SK-N-SH (cell line): ENCODE data around the gene ZBTB7B. TPM values are rescaled to one million over a fixed set of nuclear protein-coding genes. Genes with fewer than 3 reads are reported as not detected.

Experiments used
- CTCF ChIA-PET: fragments of 300-600, 350-600 bp; formaldehyde crosslinking; extraction: SDS; loops from one replicate; lab custom pipeline; 2021; lab: Yijun Ruan, JAX
- POLR2A ChIA-PET: fragments of 350-600 bp; sonication (Branson Sonifier 250); formaldehyde crosslinking; extraction: SDS; loops from one replicate; lab custom pipeline; 2020; ENCODE audit warnings: antibody characterized with exemption, inconsistent platforms; lab: Yijun Ruan, JAX
- DNase-seq: peaks from one replicate; pipeline ENCODE4 v3.0.0; 2012
- H2AFZ ChIP-seq: fragments of 200-600 bp; sonication (generic); 2 replicates; pipeline ENCODE4 v1.8.1; 2016; ENCODE audit warnings: antibody characterized with exemption, mild to moderate bottlenecking, low read depth
- H3F3A ChIP-seq: fragments of 200-600 bp; sonication (generic); replicated peaks from 2 replicates; pipeline ENCODE3; 2016; ENCODE audit warnings: antibody characterized with exemption, mild to moderate bottlenecking; ENCODE audit not compliant: insufficient read depth
- H3K27ac ChIP-seq, 2 experiments: fragments of 200-500 bp in 1 of 2; fragments of 200-600 bp in 1 of 2; sonication (Bioruptor generic) in 1 of 2; sonication (generic), shearing (Covaris generic) in 1 of 2; 2 replicates each; pipeline versions ENCODE4 v1.5.1 to v1.6.1; 2014 to 2016; ENCODE audit warnings: low read depth in 2 of 2, inconsistent platforms in 1 of 2, low read length in 1 of 2, mild to moderate bottlenecking in 1 of 2, mixed read lengths in 1 of 2
- H3K27me3 ChIP-seq: fragments of 200-600 bp; sonication (generic), shearing (Covaris generic); 2 replicates; pipeline ENCODE4 v1.6.1; 2016; ENCODE audit warnings: mixed run types; ENCODE audit not compliant: insufficient read depth
- H3K36me3 ChIP-seq, 2 experiments: fragments of 200-500 bp in 1 of 2; fragments of 200-600 bp in 1 of 2; sonication (Bioruptor generic) in 1 of 2; sonication (generic) in 1 of 2; replicated peaks in 1 of 2; 2 replicates each; pipeline versions ENCODE3 to v1.5.1; 2014 to 2016; ENCODE audit warnings: low read length in 1 of 2, mild to moderate bottlenecking in 1 of 2; ENCODE audit not compliant: insufficient read depth in 2 of 2, control insufficient read depth in 1 of 2
- H3K4me1 ChIP-seq, 2 experiments: fragments of 200-500 bp in 1 of 2; fragments of 200-600 bp in 1 of 2; sonication (Bioruptor generic) in 1 of 2; sonication (generic), shearing (Covaris generic) in 1 of 2; 2 replicates each; pipeline versions ENCODE4 v1.5.1 to v1.6.1; 2014 to 2016; ENCODE audit warnings: low read depth in 1 of 2, low read length in 1 of 2, mixed run types in 1 of 2; ENCODE audit not compliant: insufficient read depth in 2 of 2, control insufficient read depth in 1 of 2
- H3K4me2 ChIP-seq: fragments of 200-600 bp; sonication (generic), shearing (Covaris generic); 2 replicates; pipeline ENCODE4 v1.6.1; 2017; ENCODE audit warnings: mixed run types
- H3K4me3 ChIP-seq, 2 experiments: fragments of 200-500 bp in 1 of 2; fragments of 200-600 bp in 1 of 2; sonication (Bioruptor generic) in 1 of 2; sonication (generic), shearing (Covaris generic) in 1 of 2; 2 replicates each; pipeline versions ENCODE4 v1.5.1 to v1.8.1; 2014 to 2016; ENCODE audit warnings: low read depth in 2 of 2, inconsistent platforms in 1 of 2, low read length in 1 of 2, mild to moderate bottlenecking in 1 of 2, mixed read lengths in 1 of 2, moderate library complexity in 1 of 2
- H3K79me2 ChIP-seq: fragments of 200-600 bp; sonication (generic); 2 replicates; pipeline ENCODE4 v1.8.1; 2017; ENCODE audit warnings: mild to moderate bottlenecking; ENCODE audit not compliant: insufficient read depth
- H3K9ac ChIP-seq: fragments of 200-600 bp; sonication (generic); 2 replicates; pipeline ENCODE4 v1.6.1; 2017; ENCODE audit warnings: mixed run types
- H3K9me2 ChIP-seq: fragments of 200-600 bp; sonication (generic); 2 replicates; pipeline ENCODE4 v1.6.1; 2017; ENCODE audit warnings: mixed run types
- H3K9me3 ChIP-seq: fragments of 200-600 bp; sonication (generic); 2 replicates; pipeline ENCODE4 v1.6.1; 2017; ENCODE audit warnings: mixed run types, mild to moderate bottlenecking, moderate library complexity
- H4K20me1 ChIP-seq: fragments of 200-600 bp; sonication (generic); 2 replicates; pipeline ENCODE4 v1.6.1; 2017; ENCODE audit warnings: mild to moderate bottlenecking, mixed run types; ENCODE audit not compliant: insufficient read depth
- ELF1 ChIP-seq: IDR thresholded peaks from 2 replicates; pipeline ENCODE4 v1.4.0; 2012
- FOSL2 ChIP-seq: IDR thresholded peaks from 2 replicates; pipeline ENCODE4 v1.4.0; 2012; ENCODE audit warnings: low read depth, mild to moderate bottlenecking, moderate library complexity, borderline replicate concordance
- FOXM1 ChIP-seq: IDR thresholded peaks from 2 replicates; pipeline ENCODE4 v1.4.0; 2012; ENCODE audit warnings: low read depth, mild to moderate bottlenecking
- MEF2A ChIP-seq: IDR thresholded peaks from 2 replicates; pipeline ENCODE4 v1.4.0; 2012; ENCODE audit warnings: low read depth, borderline replicate concordance
- NFIC ChIP-seq: IDR thresholded peaks from 2 replicates; pipeline ENCODE4 v1.4.0; 2012; ENCODE audit warnings: borderline replicate concordance
- NRF1 ChIP-seq: IDR thresholded peaks from 2 replicates; pipeline ENCODE4 v1.6.1; 2012; ENCODE audit warnings: low read depth, mild to moderate bottlenecking, low read length
- TAF1 ChIP-seq: IDR thresholded peaks from 2 replicates; pipeline ENCODE4 v1.6.1; 2012; ENCODE audit warnings: low read depth, mild to moderate bottlenecking, low read length, moderate library complexity, borderline replicate concordance
- TEAD4 ChIP-seq: IDR thresholded peaks from 2 replicates; pipeline ENCODE4 v1.4.0; 2012; ENCODE audit warnings: mild to moderate bottlenecking, borderline replicate concordance; ENCODE audit not compliant: insufficient read depth
- ZBTB33 ChIP-seq: IDR thresholded peaks from 2 replicates; pipeline ENCODE4 v1.4.0; 2012; ENCODE audit warnings: low read depth, borderline replicate concordance
- WGBS: methylation state at CpG from one replicate; pipeline ENCODE4 v1.1.6; 2017; ENCODE audit warnings: low lambda C conversion rate; 5-methylcytosine and 5-hydroxymethylcytosine counted together
- polyA plus RNA-seq, 3 experiments: library from polyadenylated mRNA; depleted of rRNA; stranded (reverse); fragments of >200 nt; gene quantifications; 2 replicates each; pipeline ENCODE4 v1.2.3, GENCODE V29; 2012

The ZBTB7B gene
- polyA plus RNA-seq, 1 of the 3 experiments (the other 2 are of a cell fraction), result 15.7 TPM

GRCh38 chr1:155022927-155023236, 20.3 kb downstream of the ZBTB7B start:
- DNase-seq, result peak; percentile 57
- CTCF ChIA-PET, result interaction anchor here (1.0 to 4.9 kb wide), 11 partner anchors 10 to 145 kb away, joined by 3 to 28 read pairs (median 5); partner anchors contain the start of genes ADAM15, DCST1 and DCST2
- Histone ChIP-seq H3K79me2 (no peaks in the 10 kb centered on the region), H3K4me3 (no peak overlapping the region), H2AFZ (no peak overlapping the region), H3F3A (peaks cover under 1% of the 10 kb centered on the region), H4K20me1 (no peaks in the 10 kb centered on the region), H3K9ac (no peak overlapping the region), H3K27ac (no peak overlapping the region), H3K27me3 (no peaks in the 10 kb centered on the region), H3K4me2 (no peak overlapping the region), H3K4me1 (peaks cover 0 to 4% of the 10 kb centered on the region in 2 experiments; a peak in 1 of 4 replicates), H3K36me3 (no peaks in the 10 kb centered on the region), H3K9me3 (no peaks in the 10 kb centered on the region), H3K9me2 (no peaks in the 10 kb centered on the region)
- TF ChIP-seq NFIC, result no peak
- no peak for TF ChIP-seq FOSL2
- no peak for TF ChIP-seq ZBTB33
- TF ChIP-seq ELF1, result no peak
- TF ChIP-seq TAF1, result no peak
- no peak for TF ChIP-seq NRF1
- no peak for TF ChIP-seq FOXM1
- TF ChIP-seq MEF2A, result no peak
- no peak for TF ChIP-seq TEAD4
- POLR2A ChIA-PET, result interaction anchor here (1.3 kb wide), 1 partner anchor 12 kb away, joined by 4 read pairs; no protein-coding TSS in a partner anchor
- whole genome bisulfite sequencing, result 67% methylated on average over 4 of the region's 4 CpGs

GRCh38 chr1:155023627-155024026, 21.0 kb downstream of the ZBTB7B start:
- Histone ChIP-seq H3K9me3 (no peaks in the 10 kb centered on the region), H3K4me2 (no peak overlapping the region), H3K27me3 (no peaks in the 10 kb centered on the region), H3K4me1 (peaks cover 0 to 4% of the 10 kb centered on the region in 2 experiments; a peak in 1 of 4 replicates), H3K9ac (no peak overlapping the region), H3F3A (no peaks in the 10 kb centered on the region), H3K36me3 (no peaks in the 10 kb centered on the region), H3K27ac (no peak overlapping the region), H3K4me3 (no peak overlapping the region), H4K20me1 (no peaks in the 10 kb centered on the region), H3K79me2 (no peaks in the 10 kb centered on the region), H3K9me2 (no peaks in the 10 kb centered on the region), H2AFZ (no peak overlapping the region)
- TF ChIP-seq ZBTB33, result no peak
- ChIA-PET POLR2A (no interaction called here), CTCF (interaction anchor here (0.9 to 4.9 kb wide), 8 partner anchors 11 to 144 kb away, joined by 3 to 28 read pairs (median 6); partner anchors contain the start of gene ADAM15)
- WGBS, result 73% methylated on average over 5 of the region's 5 CpGs
- DNase-seq, result no peak
